Right lung (tissue), 5 donors: Measurements from ENCODE around the gene SSR1. TPM values are rescaled to one million over a fixed set of nuclear protein-coding genes. Genes with fewer than 3 reads are reported as not detected.

Source experiments
- polyA plus RNA-seq, 5 donors: library from polyadenylated mRNA; unstranded; fragments of 120-200 nt; gene quantifications; one replicate each; pipeline versions ENCODE4 v1.2.1 to v1.2.3, GENCODE V29; 2013; ENCODE audit warnings: inconsistent platforms in 1 of 5, low replicate concordance in 1 of 5; ENCODE audit not compliant: insufficient read length in 5 of 5, insufficient read depth in 1 of 5

The SSR1 gene
- polyA plus RNA-seq, 5 donors = 105 to 128 (median 124) TPM

Other genes starting within 250 kb of the SSR1 start
- gene RREB1, start 205.2 kb downstream of the SSR1 start, polyA plus RNA-seq = 10 to 100 TPM; 22.1 to 27.4 (median 24.3) TPM
- under 1 TPM in 4 of 5 donors, not detected in 1; 0.05 to 0.15 (median 0.10) TPM for gene CAGE1, start 76.5 kb upstream of the SSR1 start, polyA plus RNA-seq
- gene RIOK1, start 76.6 kb upstream of the SSR1 start, polyA plus RNA-seq = 10 to 100 TPM; 30.1 to 37.1 (median 32.6) TPM
- 10 to 100 TPM; 38.9 to 76.2 (median 60.2) TPM for gene DSP, start 228.5 kb upstream of the SSR1 start, polyA plus RNA-seq